Brain microvascular endothelial cell (primary cell): ENCODE data around the gene ARL8B.

Experiments
- DNase-seq: peaks from one replicate; pipeline ENCODE4 v3.0.0-alpha.2; 2020
- H3K27ac ChIP-seq: fragments of 250-450 bp; sonication (Bioruptor Pico); 2 replicates; pipeline ENCODE4 v1.5.1; 2020; ENCODE audit warnings: mild to moderate bottlenecking, moderate library complexity
- H3K27me3 ChIP-seq: fragments of 250-450 bp; sonication (Bioruptor Pico); replicated peaks from 2 replicates; pipeline ENCODE4 v1.5.1; 2020; ENCODE audit warnings: mild to moderate bottlenecking
- H3K36me3 ChIP-seq: fragments of 250-450 bp; sonication (Bioruptor Pico); replicated peaks from 2 replicates; pipeline ENCODE4 v1.5.1; 2020; ENCODE audit warnings: mild to moderate bottlenecking
- H3K4me3 ChIP-seq: 2 replicates; pipeline ENCODE4 v1.5.1; 2011; ENCODE audit warnings: low read depth, mild to moderate bottlenecking, control low read depth, low read length, moderate library complexity
- in situ Hi-C: cut with HindIII; loops from 2 replicates; pipeline ENCODE4 v1.10.0; 2017; ENCODE audit warnings: low sequenced_read_pairs, low pct_ligation_motif_present
- TF ChIP-seq, protein P1 (sequence below): IDR thresholded peaks from 2 replicates; pipeline ENCODE4 v1.5.1; 2011; ENCODE audit warnings: low read depth, mild to moderate bottlenecking, moderate library complexity, low read length, control low read depth, inconsistent platforms; ENCODE audit errors: missing control alignments

Gene ARL8B

GRCh38 chr3:5187156-5187919, 65.2 kb downstream of the ARL8B start, which contains the start of gene EDEM1:
TSS of gene EDEM1 (plus strand) at chr3:5187707. CDS start at chr3:5187806, 99 bp downstream.
- Histone ChIP-seq H3K27me3 (no peaks in the 10 kb centered on the region), H3K36me3 (no peaks in the 10 kb centered on the region), H3K4me3 (peak within 1 kb of the TSS; percentile 86), H3K27ac (peak within 1 kb of the TSS; percentile 73)
- TF ChIP-seq, protein P1, sequence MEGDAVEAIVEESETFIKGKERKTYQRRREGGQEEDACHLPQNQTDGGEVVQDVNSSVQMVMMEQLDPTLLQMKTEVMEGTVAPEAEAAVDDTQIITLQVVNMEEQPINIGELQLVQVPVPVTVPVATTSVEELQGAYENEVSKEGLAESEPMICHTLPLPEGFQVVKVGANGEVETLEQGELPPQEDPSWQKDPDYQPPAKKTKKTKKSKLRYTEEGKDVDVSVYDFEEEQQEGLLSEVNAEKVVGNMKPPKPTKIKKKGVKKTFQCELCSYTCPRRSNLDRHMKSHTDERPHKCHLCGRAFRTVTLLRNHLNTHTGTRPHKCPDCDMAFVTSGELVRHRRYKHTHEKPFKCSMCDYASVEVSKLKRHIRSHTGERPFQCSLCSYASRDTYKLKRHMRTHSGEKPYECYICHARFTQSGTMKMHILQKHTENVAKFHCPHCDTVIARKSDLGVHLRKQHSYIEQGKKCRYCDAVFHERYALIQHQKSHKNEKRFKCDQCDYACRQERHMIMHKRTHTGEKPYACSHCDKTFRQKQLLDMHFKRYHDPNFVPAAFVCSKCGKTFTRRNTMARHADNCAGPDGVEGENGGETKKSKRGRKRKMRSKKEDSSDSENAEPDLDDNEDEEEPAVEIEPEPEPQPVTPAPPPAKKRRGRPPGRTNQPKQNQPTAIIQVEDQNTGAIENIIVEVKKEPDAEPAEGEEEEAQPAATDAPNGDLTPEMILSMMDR = no peak
- in situ Hi-C loops = no loop called here
- peak; percentile 93 for DNase-seq

- in situ Hi-C loops = no loop called here
- Histone ChIP-seq H3K27me3 (no peaks in the 10 kb centered on the region), H3K27ac (peak overlapping the region; percentile 73), H3K36me3 (no peaks in the 10 kb centered on the region), H3K4me3 (peak overlapping the region; percentile 86)
- DNase-seq = no peak
- TF ChIP-seq, protein P1 = no peak
Measured at GRCh38 chr3:5187920-5188418, 65.9 kb downstream of the ARL8B start.

DNA sequence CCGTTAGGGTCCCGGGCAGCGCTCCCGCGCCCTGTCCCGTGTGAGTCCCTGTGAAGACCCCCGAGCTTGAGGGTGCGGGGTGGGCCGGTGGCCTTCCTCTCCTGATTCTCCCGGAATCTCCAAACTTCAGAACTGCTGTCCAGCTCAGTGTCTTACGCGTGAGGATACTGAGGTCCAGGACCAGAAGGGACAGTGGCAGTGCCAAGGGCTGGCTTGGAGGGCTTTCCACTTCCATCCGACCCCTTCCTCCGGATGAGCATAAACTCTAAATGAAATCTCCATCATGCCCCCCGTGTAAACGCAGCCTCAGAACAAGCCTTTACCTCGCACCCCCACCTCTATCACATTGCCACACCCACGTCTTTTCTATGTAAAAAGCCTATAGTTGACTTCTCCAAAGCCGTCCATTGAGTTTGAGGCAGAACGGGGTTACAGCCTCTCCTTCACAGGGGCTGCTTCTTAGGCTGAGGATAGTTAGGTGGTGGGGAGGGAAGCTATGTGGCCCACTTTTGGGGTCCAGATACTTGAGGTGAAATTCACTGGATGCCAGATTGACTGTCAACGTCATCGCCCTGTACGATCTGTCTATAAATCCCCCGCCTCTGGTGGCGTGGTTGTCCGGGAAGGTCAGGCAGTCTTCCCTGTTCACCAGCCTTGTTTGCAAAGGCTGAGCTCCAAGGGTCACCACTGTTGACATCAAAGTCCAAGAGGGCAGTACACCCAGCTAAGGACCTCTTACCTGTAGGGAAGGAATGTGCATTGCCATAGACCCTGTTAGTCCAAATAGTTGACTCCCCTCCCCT, 66.5 kb downstream of the ARL8B start:
- no peaks in the 10 kb centered on the region for H3K36me3 ChIP-seq
- no peak for DNase-seq
- TF ChIP-seq, protein P1 = no peak
- H3K27me3 ChIP-seq = no peaks in the 10 kb centered on the region
- H3K4me3 ChIP-seq = peak overlapping the region; percentile 86
- in situ Hi-C loops = no loop called here
- H3K27ac ChIP-seq = peak overlapping the region; percentile 73

DNA sequence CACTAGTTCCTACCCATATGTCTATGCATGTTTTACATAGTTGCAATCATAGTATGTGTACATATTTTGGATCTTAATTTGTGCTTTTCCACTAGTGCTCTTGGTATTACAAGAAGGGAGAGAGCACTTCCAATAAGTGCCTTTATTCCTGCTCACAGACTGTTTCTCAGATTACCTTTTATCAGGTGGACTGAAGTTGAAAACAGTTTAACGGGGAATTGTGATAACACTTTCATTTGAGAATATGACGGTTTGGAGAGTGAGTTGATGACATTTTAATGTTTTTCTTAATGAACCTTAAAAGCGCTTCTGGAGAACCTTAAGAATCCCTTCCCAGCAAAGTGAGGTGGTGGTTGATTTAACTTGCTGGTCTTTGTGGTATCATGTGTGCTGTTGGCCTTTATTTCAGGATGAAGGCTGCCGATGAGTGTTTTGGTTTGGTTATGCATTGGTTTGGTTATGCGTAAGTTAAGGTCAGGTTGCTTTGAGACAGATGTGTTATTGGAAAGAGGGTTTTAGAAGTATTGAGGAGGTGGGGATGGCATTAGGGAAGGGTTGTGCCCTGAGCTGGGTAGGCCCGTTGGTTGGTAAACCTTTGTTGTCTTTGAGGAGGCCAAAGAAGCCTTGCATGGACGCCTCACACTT, 68.2 kb downstream of the ARL8B start:
- Histone ChIP-seq H3K4me3 (no peak overlapping the region), H3K27ac (no peak overlapping the region), H3K36me3 (peaks cover 4% of the 10 kb centered on the region), H3K27me3 (no peaks in the 10 kb centered on the region)
- TF ChIP-seq, protein P1 = no peak
- in situ Hi-C loops = no loop called here
- no peak for DNase-seq

DNA sequence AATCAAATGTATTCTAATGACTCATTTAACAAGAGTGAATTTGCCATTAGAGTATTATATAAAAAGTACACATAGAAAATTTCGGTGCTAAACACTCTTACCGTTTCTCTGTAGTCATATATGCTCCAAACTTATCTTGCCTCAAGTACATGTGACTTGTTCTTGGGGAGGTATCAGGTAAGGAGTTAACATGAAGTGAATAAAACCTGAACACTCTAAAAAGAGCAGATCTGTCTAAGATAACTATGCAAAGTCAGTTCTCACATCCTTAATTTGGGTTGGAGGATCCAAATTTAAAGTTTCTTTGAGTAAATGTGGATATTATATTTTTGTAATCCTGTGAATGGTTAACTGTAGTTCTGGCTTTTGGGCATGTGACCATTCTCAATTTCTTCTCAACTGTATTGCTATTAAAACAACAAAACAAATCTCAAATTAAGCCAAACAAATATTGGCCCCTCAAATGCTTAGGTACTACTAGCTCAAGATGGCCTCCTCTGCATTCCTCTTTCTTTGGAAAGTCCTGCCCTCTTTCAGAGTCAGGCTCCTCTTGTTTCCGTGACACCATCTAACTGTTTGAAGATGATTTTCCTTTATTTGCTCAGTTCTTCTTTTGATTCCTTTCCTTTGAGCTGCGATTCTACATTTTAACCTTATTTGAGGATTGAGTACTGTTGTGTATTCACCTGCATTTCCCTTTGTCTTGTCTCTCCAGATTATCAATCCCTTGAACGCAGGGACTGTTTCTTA, 69.6 kb downstream of the ARL8B start:
- Histone ChIP-seq H3K27ac (no peak overlapping the region), H3K4me3 (no peak overlapping the region), H3K36me3 (peaks cover 4% of the 10 kb centered on the region), H3K27me3 (no peaks in the 10 kb centered on the region)
- TF ChIP-seq, protein P1 = no peak
- in situ Hi-C loops = no loop called here
- DNase-seq = no peak
